ENCODE results near the gene DPP9.

GRCh38 chr19:4699826-4700692 is 23.6 kb downstream of the DPP9 start:
- no peak for TF ChIP-seq CTCF (CRISPR knock-in tag; IDR thresholded peaks at IDR 0.05)
- no peak for TF ChIP-seq THRA (CRISPR knock-in tag; IDR thresholded peaks at IDR 0.05; ENCODE audit: borderline replicate concordance)
- TF ChIP-seq ZBTB21 (CRISPR knock-in tag; IDR thresholded peaks at IDR 0.05): no peak
- TF ChIP-seq SP2 (CRISPR knock-in tag; IDR thresholded peaks at IDR 0.05): no peak
- TF ChIP-seq ZNF556 (CRISPR knock-in tag; IDR thresholded peaks at IDR 0.05; ENCODE audit: borderline replicate concordance): no peak
- no peak for TF ChIP-seq USF2 (IDR thresholded peaks at IDR 0.05; ENCODE audit: low read depth, low read length)
- no peak for TF ChIP-seq USF2 (CRISPR knock-in tag; IDR thresholded peaks at IDR 0.05; ENCODE audit: borderline replicate concordance)
- TF ChIP-seq SMC3 (IDR thresholded peaks at IDR 0.05; ENCODE audit: low read length): no peak
- no peak for TF ChIP-seq POLR2A (IDR thresholded peaks at IDR 0.05; ENCODE audit: insufficient read depth in 1 of 2, low read depth in 2 of 2, low read length in 2 of 2)
- no peak for TF ChIP-seq CHD4 (IDR thresholded peaks at IDR 0.05; ENCODE audit: borderline replicate concordance, low read length)
- no peak for TF ChIP-seq HOXA5 (CRISPR knock-in tag; IDR thresholded peaks at IDR 0.05)
